Upper lobe of left lung (tissue), 6 donors: ENCODE data around the gene WNT3. TPM values are rescaled to one million over a fixed set of nuclear protein-coding genes. Genes with fewer than 3 reads are reported as not detected.
A peak's percentile ranks its signal among the peaks of the same experiment; 100 is the strongest.

Source experiments
- ATAC-seq, 2 donors: fragments of 200-7000 bp; cut with Tn5 transposase; one replicate each; pipeline ENCODE4 v1.9.1; 2022; ENCODE audit warnings: mild to moderate bottlenecking in 2 of 2, moderate library complexity in 2 of 2; ENCODE audit not compliant: low FRiP score in 2 of 2
- DNase-seq, 2 donors: peaks; one replicate each; pipeline ENCODE4 v3.0.0-alpha.2; 2019 to 2020
- H3K27ac ChIP-seq, 4 donors: fragments of 200-600 bp; sonication (generic); one replicate each; pipeline ENCODE4 v1.5.1; 2016 to 2019
- H3K27me3 ChIP-seq, 4 donors: fragments of 200-600 bp; sonication (generic); one replicate each; pipeline ENCODE4 v1.5.1; 2017 to 2019
- H3K36me3 ChIP-seq, 4 donors: fragments of 200-600 bp; sonication (generic); one replicate each; pipeline ENCODE4 v1.5.1; 2016 to 2019
- H3K4me1 ChIP-seq, 4 donors: fragments of 200-600 bp; sonication (generic); one replicate each; pipeline ENCODE4 v1.5.1; 2018 to 2019
- H3K4me3 ChIP-seq, 4 donors: fragments of 200-600 bp; sonication (generic); one replicate each; pipeline ENCODE4 v1.5.1; 2017 to 2019; ENCODE audit warnings: mild to moderate bottlenecking in 2 of 4, moderate library complexity in 1 of 4
- H3K9me3 ChIP-seq, 4 donors: fragments of 200-600 bp; sonication (generic); one replicate each; pipeline ENCODE4 v1.5.1; 2018 to 2019
- EP300 ChIP-seq, 4 donors: sonication (generic); formaldehyde crosslinking; IDR thresholded peaks; one replicate each; pipeline ENCODE4 v1.5.1; 2017; ENCODE audit warnings: antibody characterized with exemption in 4 of 4, control low read depth in 2 of 4
- POLR2A ChIP-seq, 4 donors: fragments of 450-650 bp; IDR thresholded peaks; one replicate each; pipeline ENCODE4 v1.5.1; 2016 to 2017; ENCODE audit warnings: antibody characterized with exemption in 4 of 4, mild to moderate bottlenecking in 2 of 4
- POLR2AphosphoS5 ChIP-seq, 2 donors: sonication (generic); formaldehyde crosslinking; IDR thresholded peaks; one replicate each; pipeline ENCODE4 v1.5.1; 2017; ENCODE audit warnings: antibody characterized with exemption in 2 of 2
- WGBS, 2 donors: methylation state at CpG; one replicate each; pipeline ENCODE4 v1.1.5; 2017 to 2018; 5-methylcytosine and 5-hydroxymethylcytosine counted together
- total RNA-seq, 6 donors: library from RNA; depleted of rRNA in 4 of 6; stranded (reverse); fragments of >200 nt in 4 of 6; gene quantifications; one replicate each; pipeline versions ENCODE4 v1.1.0 to v1.2.1, GENCODE V29; 2016 to 2021
- TF ChIP-seq, protein P1 (sequence below), 6 experiments: fragments of 450-650 bp in 4 of 6; fragments of 200-600 bp in 2 of 6; sonication (generic) in 2 of 6; IDR thresholded peaks; one replicate each; pipeline ENCODE4 v1.5.1; 2016 to 2019; ENCODE audit warnings: antibody characterized with exemption in 6 of 6
- donor health status: DM: no; HTN: no; CAD: no; lungs with moderate emphysema.
- donor health status: DM: no; HTN: yes; CAD: no; lungs with severe emphysema.

WNT3 gene
- total RNA-seq, 6 donors from 2014 or later = 1.1 to 4.6 (median 1.9) TPM

DNA sequence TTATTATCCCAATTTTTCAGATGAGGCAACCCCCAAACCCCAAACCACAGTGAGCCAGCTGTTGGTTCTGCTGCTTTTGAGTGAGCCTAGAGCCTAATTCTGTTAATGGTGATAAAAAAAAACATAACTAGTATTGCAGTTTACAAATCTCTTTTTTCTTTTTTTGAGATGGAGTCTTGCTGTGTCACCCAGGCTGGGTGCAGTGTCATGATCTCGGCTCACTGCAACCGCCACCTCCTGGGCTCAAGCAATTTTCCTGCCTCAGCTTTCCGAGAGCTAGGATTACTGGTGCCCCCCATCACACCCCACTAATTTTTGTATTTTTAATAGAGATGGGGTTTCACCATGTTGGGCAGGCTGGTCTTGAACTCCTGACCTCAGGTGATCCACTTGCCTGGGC is 36.0 kb upstream of the WNT3 start:
- 98% methylated on average over 3 of the region's 3 CpGs for WGBS, 2 donors

DNA sequence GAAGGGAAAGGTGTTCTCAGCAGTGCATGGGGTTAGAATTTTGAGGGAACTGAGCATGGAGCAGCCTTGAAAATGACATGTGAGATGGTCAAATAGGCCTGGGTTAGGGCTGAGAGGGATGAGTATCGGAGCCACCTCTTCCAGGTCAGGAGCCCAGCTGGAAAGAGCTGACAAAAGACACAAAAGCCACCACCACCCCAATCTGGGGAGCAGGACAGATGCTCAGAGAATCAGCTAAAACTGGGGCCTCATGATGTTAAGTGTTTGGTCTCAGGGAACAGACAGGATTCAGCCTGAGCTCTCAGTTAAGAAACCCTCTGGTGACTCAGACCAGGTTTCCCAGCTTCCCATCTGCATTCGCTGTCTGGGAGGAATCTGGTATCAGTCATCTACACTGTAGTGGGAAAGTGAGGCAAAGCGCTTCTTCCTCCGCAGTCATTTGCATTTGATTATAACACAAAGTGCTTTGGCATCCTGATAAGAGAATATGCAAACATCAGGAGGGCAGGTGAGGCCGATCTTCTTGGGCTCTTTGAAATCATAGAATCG is 35.5 kb upstream of the WNT3 start:
- WGBS, 2 donors = 76 to 89% methylated on average over 6 of the region's 6 CpGs
- H3K27me3 ChIP-seq = peaks cover 0 to 18% (median 11%) of the 10 kb centered on the region in 4 donors
- ATAC-seq = no peak

More for the DNA sequence above, 36.0 kb upstream of the WNT3 start:
- ATAC-seq (no peak), DNase-seq (no peak)
- no peaks in the 10 kb centered on the region for H3K36me3 ChIP-seq
- no peaks in the 10 kb centered on the region for H3K9me3 ChIP-seq
- TF ChIP-seq EP300 (IDR thresholded peaks at IDR 0.05) = no peak
- TF ChIP-seq, protein P1, sequence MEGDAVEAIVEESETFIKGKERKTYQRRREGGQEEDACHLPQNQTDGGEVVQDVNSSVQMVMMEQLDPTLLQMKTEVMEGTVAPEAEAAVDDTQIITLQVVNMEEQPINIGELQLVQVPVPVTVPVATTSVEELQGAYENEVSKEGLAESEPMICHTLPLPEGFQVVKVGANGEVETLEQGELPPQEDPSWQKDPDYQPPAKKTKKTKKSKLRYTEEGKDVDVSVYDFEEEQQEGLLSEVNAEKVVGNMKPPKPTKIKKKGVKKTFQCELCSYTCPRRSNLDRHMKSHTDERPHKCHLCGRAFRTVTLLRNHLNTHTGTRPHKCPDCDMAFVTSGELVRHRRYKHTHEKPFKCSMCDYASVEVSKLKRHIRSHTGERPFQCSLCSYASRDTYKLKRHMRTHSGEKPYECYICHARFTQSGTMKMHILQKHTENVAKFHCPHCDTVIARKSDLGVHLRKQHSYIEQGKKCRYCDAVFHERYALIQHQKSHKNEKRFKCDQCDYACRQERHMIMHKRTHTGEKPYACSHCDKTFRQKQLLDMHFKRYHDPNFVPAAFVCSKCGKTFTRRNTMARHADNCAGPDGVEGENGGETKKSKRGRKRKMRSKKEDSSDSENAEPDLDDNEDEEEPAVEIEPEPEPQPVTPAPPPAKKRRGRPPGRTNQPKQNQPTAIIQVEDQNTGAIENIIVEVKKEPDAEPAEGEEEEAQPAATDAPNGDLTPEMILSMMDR (IDR thresholded peaks at IDR 0.05) = no peak
- no peak for TF ChIP-seq POLR2AphosphoS5 (IDR thresholded peaks at IDR 0.05)
- TF ChIP-seq POLR2A (IDR thresholded peaks at IDR 0.05) = no peak
- no peak overlapping the region for H3K27ac ChIP-seq
- H3K4me3 ChIP-seq = no peak overlapping the region
- peaks cover 12 to 16% (median 13%) of the 10 kb centered on the region in 4 donors for H3K4me1 ChIP-seq
- H3K27me3 ChIP-seq = peaks cover 0 to 18% (median 11%) of the 10 kb centered on the region in 4 donors

DNA sequence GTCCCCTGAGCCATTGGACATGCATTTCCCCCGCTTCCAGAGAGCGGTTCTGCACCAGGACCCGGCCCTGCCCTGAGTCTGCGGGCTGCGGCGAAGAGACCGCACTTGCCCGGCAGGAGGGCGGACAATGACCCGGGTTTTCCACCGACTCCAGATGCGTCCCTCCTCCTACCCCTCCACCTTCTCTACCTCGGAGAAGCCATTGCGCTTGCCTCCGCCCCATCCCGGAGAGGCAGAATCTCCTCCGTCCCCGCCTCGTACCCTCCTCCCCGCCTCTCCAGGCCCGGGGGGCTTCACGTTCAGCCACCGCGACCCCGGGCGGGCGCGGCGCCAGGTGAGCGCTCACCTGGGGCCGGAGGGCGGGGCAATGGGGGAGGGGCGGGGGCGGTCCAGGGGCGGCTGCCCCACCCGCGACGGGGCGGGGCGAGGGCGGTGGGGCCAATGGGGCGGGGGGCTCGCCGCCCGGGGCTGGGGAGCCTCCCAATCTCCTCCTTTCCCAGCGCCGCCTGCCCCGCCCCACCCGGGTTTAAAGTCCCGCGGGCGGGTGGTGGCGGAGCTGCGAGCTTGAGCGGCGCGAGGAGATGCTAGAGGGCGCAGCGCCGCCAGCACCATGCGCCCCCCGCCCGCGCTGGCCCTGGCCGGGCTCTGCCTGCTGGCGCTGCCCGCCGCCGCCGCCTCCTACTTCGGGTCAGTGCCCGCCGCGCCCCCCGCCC is 32.7 kb upstream of the WNT3 start, which contains the start of gene WNT9B:
Gene WNT9B, plus strand, starts transcription at position 555 of the 713 bp plus-strand sequence. Its CDS starts 56 bp downstream, at position 611.
- Histone ChIP-seq H3K4me1 (peaks cover 12 to 16% (median 13%) of the 10 kb centered on the region in 4 donors), H3K9me3 (no peaks in the 10 kb centered on the region), H3K4me3 (peak within 1 kb of the TSS in 3 of 4 donors; percentile 29 to 44 (median 43)), H3K36me3 (no peaks in the 10 kb centered on the region), H3K27me3 (peaks cover 0 to 18% (median 13%) of the 10 kb centered on the region in 4 donors), H3K27ac (no peak within 1 kb of the TSS)
- DNase-seq (peak in 1 of 2 donors; percentile 85), ATAC-seq (peak in 1 of 2 donors; percentile 53)
- TF ChIP-seq POLR2AphosphoS5 (IDR thresholded peaks at IDR 0.05) (no peak), POLR2A (IDR thresholded peaks at IDR 0.05) (no peak), EP300 (IDR thresholded peaks at IDR 0.05) (no peak)
- TF ChIP-seq, protein P1 (IDR thresholded peaks at IDR 0.05) = no peak
- WGBS, 2 donors = 5 to 10% methylated on average over 16 to 31 of the region's 75 CpGs

More for the DNA sequence above, 35.5 kb upstream of the WNT3 start:
- Histone ChIP-seq H3K36me3 (no peaks in the 10 kb centered on the region), H3K4me1 (peaks cover 12 to 16% (median 13%) of the 10 kb centered on the region in 4 donors), H3K4me3 (no peak overlapping the region), H3K27ac (no peak overlapping the region), H3K9me3 (no peaks in the 10 kb centered on the region)
- no peak for TF ChIP-seq EP300 (IDR thresholded peaks at IDR 0.05)
- no peak for TF ChIP-seq POLR2AphosphoS5 (IDR thresholded peaks at IDR 0.05)
- no peak for TF ChIP-seq POLR2A (IDR thresholded peaks at IDR 0.05)
- TF ChIP-seq, protein P1 (IDR thresholded peaks at IDR 0.05) = no peak
- no peak for DNase-seq

DNA sequence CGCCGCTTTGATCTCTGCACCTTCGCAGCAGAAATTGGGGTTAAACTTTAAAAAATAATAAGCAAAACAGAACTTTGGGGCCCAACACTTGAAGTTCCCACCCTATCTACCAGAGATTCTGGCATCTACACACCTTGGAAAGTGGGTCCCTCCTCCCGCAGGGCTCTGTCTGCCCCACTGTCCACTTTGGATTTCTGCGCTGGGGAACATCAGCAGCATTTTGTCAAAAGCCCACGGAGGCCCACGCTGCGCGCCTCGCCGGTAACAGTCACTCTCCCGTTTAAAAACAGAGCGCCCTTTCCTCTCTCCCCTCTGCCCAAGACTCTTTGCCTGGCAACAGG is 32.2 kb upstream of the WNT3 start:
- WGBS, 2 donors = 43 to 55% methylated on average over 13 of the region's 13 CpGs
- DNase-seq (no peak), ATAC-seq (no peak)
- H3K27me3 ChIP-seq = peaks cover 0 to 18% (median 13%) of the 10 kb centered on the region in 4 donors
- TF ChIP-seq POLR2A (IDR thresholded peaks at IDR 0.05) (no peak), EP300 (IDR thresholded peaks at IDR 0.05) (no peak), POLR2AphosphoS5 (IDR thresholded peaks at IDR 0.05) (no peak)
- TF ChIP-seq, protein P1 (IDR thresholded peaks at IDR 0.05) = no peak
- peaks cover 12 to 16% (median 13%) of the 10 kb centered on the region in 4 donors for H3K4me1 ChIP-seq
- no peaks in the 10 kb centered on the region for H3K9me3 ChIP-seq
- H3K36me3 ChIP-seq = no peaks in the 10 kb centered on the region
- peak overlapping the region in 1 of 4 donors; percentile 44 for H3K4me3 ChIP-seq
- H3K27ac ChIP-seq = no peak overlapping the region
